IPS-NIHi7 (cell line): ENCODE measurements around the gene DUSP15.

ENCODE experiments used
- DNase-seq: peaks from one replicate; pipeline ENCODE4 v3.0.0; 2012; ENCODE audit warnings: mixed read lengths; ENCODE audit errors: extremely low spot score

DUSP15 gene

DNA sequence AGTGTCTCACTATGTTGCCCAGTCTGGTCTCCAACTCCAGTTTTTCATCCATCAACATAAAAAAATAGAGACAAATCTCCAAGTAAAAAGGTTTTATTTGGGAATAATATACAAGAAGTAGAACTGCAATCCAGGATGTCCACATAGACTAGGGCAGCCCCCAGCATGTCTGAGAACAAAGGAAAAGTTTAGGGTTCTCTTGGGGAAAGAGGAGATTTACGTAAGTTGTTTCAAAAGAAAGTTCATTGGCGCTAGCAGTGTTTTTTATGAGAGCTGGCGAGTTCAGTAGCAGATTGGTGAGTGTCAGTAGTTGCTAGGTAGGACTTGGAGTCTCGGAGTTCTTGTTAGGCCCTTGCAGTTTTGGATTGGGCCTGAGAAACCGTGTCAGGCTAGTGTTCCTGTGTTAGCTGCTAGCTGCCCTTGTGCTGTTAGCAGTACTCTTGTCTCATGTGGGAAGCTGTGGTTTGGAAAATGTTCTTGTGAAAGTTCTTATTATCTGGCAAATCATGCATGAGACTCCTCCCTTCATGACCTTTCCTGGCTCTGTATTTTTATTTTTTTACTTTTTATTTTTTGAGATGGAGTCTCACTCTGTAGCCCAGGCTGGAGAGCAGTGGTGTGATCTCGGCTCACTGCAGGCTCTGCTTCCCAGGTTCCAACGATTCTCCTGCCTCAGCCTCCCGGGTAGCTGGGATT lies 24.8 kb upstream of the DUSP15 start:
- peak; percentile 50 for DNase-seq

DNA sequence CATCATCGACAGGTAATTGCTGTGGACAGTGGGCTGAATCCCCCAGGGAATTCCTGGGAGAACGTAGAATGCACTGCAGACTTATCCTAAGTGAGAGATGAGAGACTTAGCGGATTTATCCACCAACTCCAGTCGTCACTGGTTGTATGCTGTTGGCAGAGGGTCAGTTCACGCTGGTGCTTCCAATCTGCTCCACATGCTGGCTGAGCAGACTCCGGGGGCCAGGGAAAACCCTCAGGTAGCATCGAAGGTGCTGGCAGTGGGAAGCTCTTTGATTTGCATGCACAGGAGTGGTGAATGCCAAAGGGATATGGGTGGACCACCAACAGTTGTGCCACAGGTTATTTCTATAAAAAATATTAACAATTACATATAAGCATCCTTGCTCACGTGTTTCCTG lies 20.3 kb upstream of the DUSP15 start:
- no peak for DNase-seq

DNA sequence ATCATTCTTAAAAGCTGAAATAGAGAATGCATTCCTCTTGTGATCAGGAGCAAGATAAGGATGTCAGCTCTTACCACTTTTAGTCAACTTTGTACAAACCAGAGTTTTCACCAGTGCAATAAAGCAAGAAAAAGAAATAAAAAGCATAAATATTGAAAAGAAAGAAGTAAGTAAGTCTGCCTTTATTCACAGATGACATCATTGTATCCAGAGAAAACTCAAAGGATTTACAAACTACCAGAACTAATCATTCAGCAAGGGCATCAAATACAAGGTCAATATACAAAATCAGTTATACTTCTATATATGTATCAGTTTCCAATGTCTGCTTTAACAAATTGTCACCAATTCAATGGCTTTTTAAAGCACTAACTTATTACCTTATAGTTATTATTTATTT lies 13.5 kb upstream of the DUSP15 start:
- DNase-seq = no peak

DNA sequence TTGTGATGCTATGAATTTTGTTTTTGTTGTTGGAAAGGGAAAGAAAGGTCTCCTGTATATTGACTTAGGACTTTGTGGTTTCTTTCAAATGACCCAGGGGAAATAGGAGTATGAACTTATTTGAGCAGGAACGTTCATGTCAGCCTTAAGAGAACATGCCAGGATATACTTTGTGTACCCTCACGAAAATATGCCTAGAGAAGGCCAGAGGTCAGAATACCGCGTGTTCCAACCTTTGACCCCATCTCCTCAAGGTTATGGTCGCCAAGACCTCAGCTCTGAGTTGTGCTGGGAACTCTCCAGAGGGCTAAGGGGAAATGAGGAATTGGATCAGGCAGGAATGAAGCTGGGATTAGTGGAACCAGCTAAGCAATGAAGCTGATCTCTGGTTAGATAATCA lies 11.6 kb upstream of the DUSP15 start:
- no peak for DNase-seq

DNA sequence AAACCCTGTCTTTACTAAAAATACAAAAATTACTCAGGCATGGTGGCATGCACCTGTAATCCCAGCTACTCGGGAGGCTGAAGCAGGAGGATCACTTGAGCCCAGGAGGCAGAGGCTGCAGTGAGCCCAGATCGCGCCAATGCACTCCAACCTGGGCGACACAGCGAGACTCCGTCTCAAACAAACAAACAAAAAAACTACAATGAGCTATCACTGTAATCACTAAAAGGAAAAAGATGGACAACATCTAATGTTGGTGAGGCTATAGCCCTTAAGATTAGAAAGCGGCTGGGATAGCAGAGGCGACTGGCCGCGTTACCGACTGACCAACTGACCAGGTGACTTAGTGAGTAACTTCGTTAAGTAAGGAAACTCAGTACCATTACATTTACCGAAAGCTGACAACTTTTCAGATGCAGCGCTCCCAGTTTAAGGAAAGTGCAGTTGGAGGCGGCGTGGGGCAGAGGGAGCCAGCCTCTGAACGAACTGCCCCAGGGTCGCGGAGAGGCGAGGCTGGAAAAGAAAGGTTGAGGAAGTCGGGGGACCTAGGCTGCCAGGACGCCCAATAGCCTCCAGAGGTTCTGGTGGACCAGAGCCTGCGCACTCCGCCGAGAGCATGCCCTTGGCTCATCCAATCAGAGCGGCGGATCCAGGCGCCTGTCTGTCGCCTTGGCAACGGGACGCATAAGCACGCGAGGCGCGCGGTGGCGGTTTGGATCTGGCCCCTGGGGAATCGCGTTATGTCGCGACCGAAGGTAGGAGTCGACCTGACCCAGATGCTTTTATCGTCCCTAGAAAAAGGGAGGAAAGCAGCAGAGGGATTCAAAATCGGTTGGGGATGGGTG lies 9.0 kb upstream of the DUSP15 start:
- DNase-seq = peak; percentile 99

DNA sequence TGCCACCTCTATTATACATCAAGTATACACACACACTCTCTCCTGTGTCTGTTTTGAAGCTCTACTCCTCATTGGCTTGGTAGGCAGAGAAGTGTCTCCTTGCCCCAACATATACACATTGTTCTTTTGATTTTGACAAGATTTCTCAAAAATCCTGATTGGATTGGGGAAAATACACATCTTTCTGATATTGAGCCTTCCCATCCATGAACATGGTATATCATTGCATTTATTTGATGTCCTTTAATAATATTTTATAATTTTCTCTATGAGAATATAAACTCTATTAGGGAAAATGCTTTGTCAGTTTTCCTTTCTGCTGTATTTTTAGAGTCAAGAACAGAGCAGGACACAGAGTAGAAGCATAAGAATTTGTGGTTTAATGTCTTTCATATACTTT lies 7.4 kb upstream of the DUSP15 start:
- DNase-seq = no peak

DNA sequence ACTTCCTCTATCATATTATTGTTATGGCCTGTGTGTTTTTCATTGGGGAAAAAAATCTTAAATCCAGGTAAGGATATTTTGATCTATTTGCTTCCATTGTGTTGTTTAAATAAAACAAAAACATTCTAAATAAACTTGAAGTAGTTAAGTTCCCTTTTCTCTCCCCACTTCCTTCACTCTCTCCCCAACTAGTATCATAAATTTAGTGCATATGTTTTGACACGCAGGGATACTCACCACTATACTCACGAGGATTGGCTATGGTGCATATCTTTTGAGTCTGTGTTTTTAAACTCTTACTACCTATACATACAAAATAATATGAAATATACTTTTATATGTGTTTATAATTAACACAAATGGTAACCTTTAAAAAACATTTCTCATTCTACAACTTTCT lies 5.3 kb upstream of the DUSP15 start:
- DNase-seq = no peak

DNA sequence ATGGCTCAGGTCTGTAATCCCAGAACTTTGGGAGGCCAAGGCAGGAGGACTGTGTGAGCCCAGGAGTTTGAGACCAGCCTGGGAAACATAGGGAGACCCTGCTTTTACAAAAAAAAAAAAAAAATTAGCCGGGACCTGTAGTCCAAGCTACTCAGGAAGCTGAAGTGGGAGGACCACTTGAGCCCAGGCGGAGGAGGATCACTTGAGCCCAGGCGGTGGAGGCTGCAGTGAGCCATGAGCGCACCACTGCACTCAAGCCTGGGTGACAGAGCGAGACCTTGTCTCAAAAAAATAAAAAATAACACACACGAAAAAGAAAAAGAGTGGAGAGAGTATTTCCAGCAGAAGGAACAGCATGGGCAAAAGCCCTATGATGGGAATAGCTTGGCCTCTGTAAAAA lies 2.1 kb upstream of the DUSP15 start:
- DNase-seq = no peak

DNA sequence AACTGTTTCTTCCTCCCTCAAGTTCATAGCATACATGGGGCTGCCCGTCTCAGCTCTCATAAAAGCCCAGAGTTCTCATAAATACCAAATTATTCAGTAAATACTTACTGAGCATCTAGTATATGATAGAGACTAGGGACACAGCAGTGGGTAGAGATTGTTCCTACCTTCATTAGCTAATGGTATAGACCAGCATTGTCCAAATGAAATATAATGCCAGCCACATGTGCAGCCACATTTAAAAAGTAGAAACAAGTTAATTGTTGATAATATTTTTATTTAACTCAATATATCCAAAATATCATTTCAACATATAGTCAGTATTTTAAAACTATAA lies 1.3 kb upstream of the DUSP15 start:
- no peak for DNase-seq

DNA sequence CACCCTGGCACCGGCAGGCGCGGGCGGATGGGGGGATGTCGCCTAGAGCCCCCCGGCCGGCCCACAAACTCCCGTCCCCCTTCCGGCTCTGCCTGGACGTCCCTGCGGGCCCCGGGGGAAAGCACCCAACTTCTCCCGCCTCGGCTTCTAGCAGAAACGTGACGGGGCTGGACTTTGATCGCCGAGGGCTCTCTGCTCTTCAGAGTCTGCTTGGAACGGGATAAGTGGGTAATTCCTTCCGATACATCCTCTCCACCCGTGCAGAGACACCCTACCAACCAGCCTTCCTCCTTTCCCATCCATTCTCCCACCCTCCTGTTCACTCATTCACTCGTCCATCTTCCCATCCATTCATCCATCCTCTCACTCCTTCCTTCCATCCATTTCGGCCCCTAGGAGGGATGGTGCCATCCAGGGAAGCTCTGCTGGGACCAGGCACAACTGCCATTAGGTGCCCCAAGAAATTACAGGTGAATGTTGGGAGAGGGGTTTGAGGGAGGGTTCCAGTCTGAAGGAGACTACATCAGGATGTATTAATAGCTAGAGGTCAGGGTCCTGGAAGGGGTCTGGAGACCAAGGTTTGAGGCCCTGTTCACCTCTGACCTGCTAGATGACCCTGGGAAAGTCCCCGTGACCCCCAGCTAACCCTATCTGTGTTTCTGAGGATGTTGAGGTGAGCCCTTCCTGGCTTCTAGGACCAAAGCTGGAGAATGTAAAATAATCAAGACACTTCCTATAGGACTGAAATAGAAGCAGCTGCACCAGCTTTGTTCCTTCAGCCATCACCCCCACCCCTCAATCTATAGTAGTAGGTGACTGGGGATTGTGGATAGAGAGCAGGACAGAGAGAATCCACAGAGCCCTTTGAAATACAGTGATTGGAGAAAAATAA lies 645 bp upstream of the DUSP15 start:
- no peak for DNase-seq

DNA sequence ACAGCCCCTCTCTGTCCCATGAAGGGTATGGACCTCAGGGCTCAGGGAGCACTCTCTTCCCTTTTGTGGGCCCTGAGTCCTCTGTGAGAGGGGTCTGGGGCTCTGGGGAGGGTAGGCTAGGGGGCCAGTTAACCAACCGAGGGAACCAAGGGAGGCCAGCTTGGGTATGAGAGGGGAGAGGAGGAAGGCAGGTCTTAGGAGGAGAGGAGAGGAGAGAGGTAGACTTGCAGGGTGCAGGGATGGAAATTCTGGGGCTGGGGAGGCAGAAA lies 720 bp downstream of the DUSP15 start:
- DNase-seq = no peak

DNA sequence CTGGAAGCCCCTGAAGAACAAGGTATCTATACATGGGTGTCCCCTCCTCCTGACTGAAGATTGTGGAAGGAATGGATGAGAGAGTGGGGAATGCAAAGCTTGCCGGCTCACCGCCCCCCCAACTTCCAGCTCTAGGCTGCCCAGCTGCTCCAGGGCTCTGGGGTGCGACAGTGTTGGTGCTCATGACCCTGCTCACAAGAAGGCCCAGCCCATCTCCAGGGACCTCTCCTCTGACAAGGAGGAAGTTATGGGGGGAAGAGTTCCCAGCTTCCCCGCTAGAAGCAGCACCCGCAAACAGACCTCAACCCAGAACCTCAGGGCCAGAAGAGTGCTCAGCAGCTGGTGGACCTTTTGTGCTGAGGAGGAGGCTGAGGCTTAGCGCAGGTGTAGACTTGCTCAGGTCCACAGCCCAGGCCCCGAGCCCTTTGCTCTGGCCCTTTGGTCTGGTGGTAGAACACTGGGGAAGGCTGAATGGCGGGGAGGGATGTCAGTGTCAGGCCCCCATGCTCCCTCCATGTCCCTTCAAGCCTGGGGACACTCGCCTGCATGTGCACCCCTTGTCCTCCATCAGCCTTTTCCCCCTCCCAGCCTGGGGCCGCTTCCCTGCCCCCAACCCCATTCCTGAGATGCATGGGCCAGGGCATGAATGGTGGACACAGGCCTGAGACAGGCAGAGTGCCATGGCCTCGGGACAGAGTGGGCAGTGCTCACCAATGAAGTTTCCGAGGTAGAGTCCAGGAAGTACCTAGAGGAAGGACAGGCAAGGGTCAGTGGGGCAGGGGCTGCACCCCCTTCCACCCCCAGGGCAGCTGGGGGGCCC lies 1.3 kb downstream of the DUSP15 start:
- DNase-seq = no peak

DNA sequence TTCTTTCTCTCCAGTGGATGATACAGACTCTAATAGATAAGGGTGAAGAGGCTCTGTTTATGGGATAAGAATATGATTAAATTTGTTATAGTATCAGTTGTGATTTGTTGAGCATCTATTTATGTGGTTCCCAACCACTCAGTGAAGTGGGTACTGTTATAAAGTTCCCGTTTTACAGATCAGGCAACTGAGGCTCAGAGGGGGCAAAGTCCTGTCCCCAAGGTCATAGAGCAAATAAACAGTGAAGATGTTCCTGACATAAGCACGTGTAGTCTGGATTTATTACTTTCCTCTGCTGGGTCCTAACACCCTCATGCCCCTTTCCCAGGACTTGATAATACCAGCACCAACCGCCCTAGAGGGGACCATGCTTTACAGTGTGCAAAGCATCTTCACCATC lies 4.1 kb downstream of the DUSP15 start:
- DNase-seq = no peak

DNA sequence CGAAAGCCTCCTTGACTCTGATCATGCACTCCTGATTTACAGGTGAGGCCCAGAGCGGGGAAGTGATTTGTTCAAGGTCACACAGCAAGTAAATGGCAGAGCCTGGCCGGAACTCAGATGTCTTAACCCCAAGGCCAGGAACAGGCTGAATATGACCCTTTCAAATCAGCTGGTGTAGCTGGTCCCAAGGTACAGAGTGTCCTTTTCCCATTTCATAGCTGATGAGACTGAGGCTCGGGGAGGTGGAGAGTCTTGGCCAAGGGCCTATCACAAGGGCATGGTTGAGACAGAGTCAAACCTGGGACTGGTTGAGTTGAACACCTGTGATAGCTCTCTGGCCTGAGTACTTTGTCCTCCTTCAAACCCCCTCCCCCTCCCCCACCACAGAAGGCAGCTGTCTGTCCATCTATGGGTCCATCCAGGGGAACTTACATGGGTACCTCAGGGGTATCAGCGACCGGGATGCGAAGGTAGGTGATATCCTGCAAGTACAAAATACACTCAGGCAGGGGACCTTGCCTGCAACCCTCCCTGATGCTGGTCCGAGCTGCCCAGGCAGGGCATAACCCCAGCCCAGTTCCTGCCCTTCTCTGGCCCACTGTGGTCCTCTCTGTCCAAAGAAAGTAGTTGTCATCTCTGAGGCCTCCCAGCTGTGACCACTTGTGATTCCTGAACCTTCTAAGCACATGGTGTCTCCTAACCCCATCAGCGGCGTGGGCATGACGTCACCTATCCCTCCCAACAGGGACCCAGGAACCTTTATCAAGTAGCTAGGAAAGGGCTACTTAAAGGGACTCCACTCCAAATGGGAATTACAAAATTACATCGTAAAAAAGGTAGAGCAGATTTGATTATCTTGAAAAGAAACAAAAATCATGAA lies 5.6 kb downstream of the DUSP15 start:
- no peak for DNase-seq

DNA sequence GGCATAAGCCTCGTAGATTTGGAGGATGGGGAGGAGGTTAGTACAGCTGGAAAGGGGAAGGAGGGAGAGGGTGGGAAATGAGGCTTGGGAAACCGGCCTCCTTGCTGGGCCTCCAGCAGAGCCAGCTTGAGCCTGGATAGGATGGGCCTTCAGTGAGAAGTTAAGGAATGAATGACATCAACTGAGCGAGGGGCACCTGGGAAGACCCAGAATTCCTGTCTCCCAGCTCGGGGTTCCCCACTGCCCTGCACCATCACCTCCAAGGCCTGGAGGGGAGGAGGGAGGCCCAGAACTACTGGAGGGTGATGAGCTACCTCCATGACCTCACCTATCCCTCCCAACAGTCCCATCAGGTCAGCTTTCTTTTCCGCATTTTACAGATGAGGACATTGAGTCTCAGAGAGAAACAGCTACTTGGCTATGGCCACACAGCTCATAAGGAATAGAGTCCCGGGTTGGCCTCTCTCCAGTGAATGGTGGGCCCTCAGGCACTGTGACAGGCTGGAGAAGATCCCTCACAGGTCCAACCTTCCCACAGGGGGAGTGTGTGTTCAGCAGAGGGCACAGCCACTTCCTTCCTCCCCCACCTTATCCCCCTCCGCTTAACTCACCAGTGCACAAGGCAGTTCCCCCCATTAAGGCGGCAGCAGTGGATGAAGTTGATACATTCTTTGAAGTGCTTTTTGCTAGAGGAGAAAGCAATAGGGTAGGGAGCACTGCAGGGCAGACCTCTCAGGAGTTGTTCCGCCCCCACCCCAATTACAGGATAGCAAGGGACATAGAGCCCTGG lies 6.8 kb downstream of the DUSP15 start:
- no peak for DNase-seq

DNA sequence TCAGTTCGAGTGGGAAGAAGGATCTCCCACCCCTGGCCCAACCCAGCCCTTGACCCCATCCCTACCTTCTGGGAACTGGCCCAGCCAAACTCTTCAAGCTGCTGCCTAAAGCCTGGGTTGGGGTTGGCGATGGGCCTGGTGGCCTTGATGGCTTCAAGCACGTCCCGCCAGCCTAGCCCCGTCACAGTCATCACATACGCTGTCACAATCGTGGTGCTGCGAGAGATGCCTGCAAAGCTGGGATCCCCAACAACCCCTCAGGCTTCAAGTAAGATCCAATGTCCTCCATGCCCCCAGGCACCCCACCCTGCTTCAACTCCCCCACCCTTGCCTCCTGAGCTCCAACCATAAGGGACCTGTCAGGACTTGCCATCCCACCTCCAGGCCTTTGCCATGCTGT lies 7.8 kb downstream of the DUSP15 start:
- no peak for DNase-seq

DNA sequence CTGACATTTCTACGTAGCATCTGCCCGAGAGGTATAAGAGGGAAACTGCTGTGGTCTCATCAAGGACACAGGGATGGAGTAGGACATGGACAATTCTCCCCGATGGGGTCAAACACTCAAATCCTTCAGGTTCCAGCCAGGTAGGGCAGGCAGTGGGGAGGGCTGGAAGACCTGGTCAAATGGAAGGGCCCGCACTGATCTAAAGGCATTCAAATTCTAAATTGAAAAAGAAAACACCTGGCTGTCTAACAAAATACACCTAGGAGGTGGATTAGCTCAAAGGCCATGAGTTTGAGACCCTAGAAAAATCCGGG lies 8.2 kb downstream of the DUSP15 start:
- DNase-seq = no peak

DNA sequence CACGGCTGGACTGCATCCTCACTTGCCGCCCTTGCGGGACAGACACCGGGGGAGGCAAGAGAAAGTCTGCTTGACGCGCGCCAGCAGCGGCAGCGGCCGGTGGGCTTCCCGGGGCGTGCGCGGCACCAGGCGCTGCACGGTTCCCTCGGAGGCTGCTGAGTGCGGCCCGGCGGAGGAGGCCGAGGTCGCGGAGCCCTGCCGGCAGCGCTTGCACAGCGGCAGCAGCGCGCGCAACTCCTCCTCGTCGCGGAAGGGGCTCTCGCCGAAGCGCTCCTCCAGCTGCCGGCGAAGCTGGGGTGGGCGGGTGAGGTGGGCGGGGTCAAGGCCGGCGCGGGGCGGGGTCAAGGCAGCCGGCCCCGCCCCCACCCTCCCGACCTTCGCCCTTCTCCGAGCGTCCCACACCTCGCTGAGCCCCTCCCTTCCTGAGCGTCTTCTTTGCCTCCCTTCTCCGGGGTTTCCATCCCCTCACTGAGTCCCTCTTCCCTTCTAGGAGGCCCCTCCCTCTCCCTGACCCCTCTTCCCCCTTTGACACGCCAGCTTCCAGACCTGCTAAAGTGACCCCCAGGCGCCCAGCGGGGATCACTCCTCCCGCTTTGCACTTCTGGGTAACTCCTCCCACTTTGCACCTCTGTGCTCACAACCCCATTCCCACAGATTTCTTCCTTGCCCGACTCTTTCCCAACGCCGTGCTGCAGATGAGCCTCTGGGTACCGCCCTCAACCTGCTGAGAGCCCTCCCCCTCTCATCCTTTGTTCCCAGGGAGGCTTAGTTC lies 8.8 kb downstream of the DUSP15 start:
- peak; percentile 98 for DNase-seq

DNA sequence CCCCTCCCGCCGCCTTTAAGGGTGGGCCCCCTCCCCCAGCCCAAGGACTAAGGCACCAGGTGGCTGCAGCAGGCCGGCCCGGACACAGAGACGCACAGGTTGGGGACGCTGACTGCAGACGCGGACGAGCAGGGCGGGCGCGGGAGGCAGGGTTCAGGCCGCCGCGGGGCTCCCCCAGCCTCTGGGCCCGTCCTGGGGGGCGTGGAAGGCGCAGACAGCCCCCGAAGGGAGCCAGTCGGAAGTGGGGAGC lies 9.3 kb downstream of the DUSP15 start:
- peak; percentile 53 for DNase-seq
